ACC112 (cell line): Measurements from ENCODE around the gene SERTM1.

ENCODE experiments used
- H2AFZ ChIP-seq: fragments of 200-600 bp; sonication (generic); one replicate; pipeline ENCODE4 v1.6.0; 2017; ENCODE audit warnings: antibody characterized with exemption, low read length; ENCODE audit not compliant: unreplicated experiment
- H3K27ac ChIP-seq: fragments of 200-600 bp; sonication (generic); 2 replicates; pipeline ENCODE4 v1.5.1; 2014; ENCODE audit warnings: low read depth, mild to moderate bottlenecking, antibody characterized with exemption, low read length, moderate library complexity
- H3K27me3 ChIP-seq: fragments of 200-600 bp; sonication (generic); 2 replicates; pipeline ENCODE4 v1.6.1; 2014; ENCODE audit warnings: mild to moderate bottlenecking, antibody characterized with exemption, low read length, moderate library complexity, mixed read lengths; ENCODE audit not compliant: insufficient read depth
- H3K36me3 ChIP-seq: fragments of 200-600 bp; sonication (generic); 2 replicates; pipeline ENCODE4 v1.6.1; 2016; ENCODE audit warnings: mild to moderate bottlenecking, antibody characterized with exemption, low read length, moderate library complexity, mixed read lengths; ENCODE audit not compliant: insufficient read depth
- H3K4me1 ChIP-seq: fragments of 200-600 bp; sonication (generic); one replicate; pipeline ENCODE4 v1.6.1; 2016; ENCODE audit warnings: low read length, mixed read lengths; ENCODE audit not compliant: insufficient read depth, unreplicated experiment, control insufficient read depth
- H3K4me3 ChIP-seq: fragments of 200-600 bp; sonication (generic); 2 replicates; pipeline ENCODE4 v1.5.1; 2014; ENCODE audit warnings: mild to moderate bottlenecking, low read depth, low read length
- H3K79me2 ChIP-seq: fragments of 200-600 bp; sonication (generic); one replicate; pipeline ENCODE4 v1.6.0; 2016; ENCODE audit warnings: low read length; ENCODE audit not compliant: control insufficient read depth, unreplicated experiment, insufficient read depth

SERTM1 gene

DNA sequence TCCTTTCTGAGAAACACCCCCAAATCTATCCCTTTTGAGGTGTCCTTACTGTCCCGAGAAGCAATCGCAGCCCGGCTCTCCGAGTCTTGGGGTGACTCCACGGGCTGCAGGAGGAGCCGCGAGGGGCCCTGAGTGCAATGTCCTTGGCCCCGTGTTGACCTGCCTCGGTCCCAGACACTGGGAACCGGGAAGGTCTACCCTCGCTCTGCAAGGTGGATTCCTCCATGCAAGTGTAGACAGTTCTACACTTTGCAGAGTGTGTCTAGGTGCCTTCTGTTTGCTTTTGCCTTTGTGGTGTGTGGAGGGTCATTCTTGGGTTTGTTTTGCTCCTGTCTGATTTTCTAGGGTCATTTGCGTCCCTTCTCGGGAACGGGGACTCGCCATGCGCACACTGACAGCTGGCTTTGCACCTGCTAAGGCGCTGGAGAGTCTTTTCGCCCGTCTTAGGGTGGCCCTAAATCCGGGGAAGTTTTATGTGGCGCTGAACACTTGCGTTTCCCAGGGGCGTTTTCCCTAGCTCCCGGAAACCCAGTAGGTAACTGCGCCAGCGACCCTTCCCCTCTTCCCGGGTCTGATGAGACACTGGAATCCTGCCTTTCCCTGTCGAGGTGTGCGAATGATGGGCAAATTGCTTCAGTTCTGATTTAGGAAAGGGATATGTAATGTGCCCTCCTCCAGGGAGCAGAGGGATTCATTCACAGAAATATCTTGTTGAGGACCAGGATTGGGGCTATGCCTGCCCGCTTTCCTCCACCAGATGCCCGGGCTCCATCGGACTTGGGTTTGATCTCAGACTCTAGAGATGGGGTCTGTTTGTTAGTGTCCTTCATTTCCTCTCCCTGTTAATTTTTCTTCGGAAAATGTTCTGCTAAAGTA, 755 bp downstream of the SERTM1 start:
- Histone ChIP-seq H3K36me3 (no peaks in the 10 kb centered on the region), H3K27ac (no peak overlapping the region), H3K79me2 (no peaks in the 10 kb centered on the region), H3K27me3 (peaks cover 76% of the 10 kb centered on the region), H3K4me3 (no peak overlapping the region), H2AFZ (no peak overlapping the region), H3K4me1 (no peaks in the 10 kb centered on the region)

DNA sequence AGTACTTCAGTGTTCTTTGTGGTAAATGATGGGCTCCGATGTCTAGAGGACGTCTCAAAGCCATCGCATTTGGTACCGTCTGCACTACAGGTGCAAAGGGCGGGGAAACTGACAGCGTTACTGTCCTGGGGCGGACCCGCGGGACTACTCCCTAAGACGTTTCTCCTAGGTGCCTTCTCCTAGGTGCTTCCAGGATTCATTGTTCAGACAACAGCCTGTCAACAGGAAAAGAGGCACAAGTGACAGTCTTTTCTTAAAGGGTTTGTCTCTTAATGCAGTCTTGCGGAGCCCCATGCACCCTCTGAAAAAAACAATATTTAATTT, 1.4 kb downstream of the SERTM1 start:
- Histone ChIP-seq H2AFZ (no peak overlapping the region), H3K4me1 (no peaks in the 10 kb centered on the region), H3K36me3 (no peaks in the 10 kb centered on the region), H3K27me3 (peaks cover 79% of the 10 kb centered on the region), H3K79me2 (no peaks in the 10 kb centered on the region), H3K4me3 (no peak overlapping the region), H3K27ac (no peak overlapping the region)

GRCh38 chr13:36680913-36681312, 7.1 kb downstream of the SERTM1 start:
- Histone ChIP-seq H3K4me3 (no peak overlapping the region), H2AFZ (no peak overlapping the region), H3K36me3 (no peaks in the 10 kb centered on the region), H3K27ac (no peak overlapping the region), H3K27me3 (peaks cover 46% of the 10 kb centered on the region), H3K79me2 (no peaks in the 10 kb centered on the region), H3K4me1 (no peaks in the 10 kb centered on the region)

- Histone ChIP-seq H2AFZ (no peak overlapping the region), H3K4me3 (no peak overlapping the region), H3K27me3 (peaks cover 42% of the 10 kb centered on the region), H3K27ac (no peak overlapping the region), H3K4me1 (no peaks in the 10 kb centered on the region), H3K36me3 (no peaks in the 10 kb centered on the region), H3K79me2 (no peaks in the 10 kb centered on the region)
These were observed 8.2 kb downstream of the SERTM1 start for GRCh38 chr13:36681894-36682624.

- H2AFZ ChIP-seq = no peak overlapping the region
- H3K27ac ChIP-seq = no peak overlapping the region
- H3K27me3 ChIP-seq = peaks cover 38% of the 10 kb centered on the region
- no peaks in the 10 kb centered on the region for H3K36me3 ChIP-seq
- H3K79me2 ChIP-seq = no peaks in the 10 kb centered on the region
- H3K4me3 ChIP-seq = no peak overlapping the region
- no peaks in the 10 kb centered on the region for H3K4me1 ChIP-seq
These were observed 9.9 kb downstream of the SERTM1 start for GRCh38 chr13:36683701-36684100.

DNA sequence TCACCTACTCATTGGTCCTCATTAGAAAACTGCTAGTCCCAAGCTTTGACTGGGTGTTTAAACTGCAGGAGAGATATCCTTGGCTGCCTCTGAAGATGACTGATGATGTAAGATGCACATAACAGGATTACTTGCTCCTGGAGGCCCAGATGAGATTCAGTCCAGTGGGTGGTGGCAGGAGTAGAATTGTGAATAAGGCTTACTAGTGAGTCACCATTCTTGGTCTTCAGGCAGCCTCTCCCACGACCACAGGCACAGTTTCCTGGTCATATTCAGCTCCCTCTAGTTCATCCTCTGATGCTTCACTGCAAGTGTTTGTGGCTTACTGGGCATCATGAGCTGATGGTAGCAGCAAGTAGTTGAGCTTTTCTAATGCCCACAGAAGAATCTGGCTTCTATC, 12.1 kb downstream of the SERTM1 start:
- H3K4me1 ChIP-seq = no peaks in the 10 kb centered on the region

GRCh38 chr13:36696410-36697010, 22.7 kb downstream of the SERTM1 start:
- Histone ChIP-seq H3K27me3 (peaks cover 56% of the 10 kb centered on the region), H3K4me1 (no peaks in the 10 kb centered on the region), H3K36me3 (no peaks in the 10 kb centered on the region), H3K79me2 (no peaks in the 10 kb centered on the region), H3K4me3 (no peak overlapping the region), H3K27ac (no peak overlapping the region), H2AFZ (no peak overlapping the region)

More for the DNA sequence above, 12.1 kb downstream of the SERTM1 start:
- Histone ChIP-seq H3K27me3 (peaks cover 32% of the 10 kb centered on the region), H3K36me3 (no peaks in the 10 kb centered on the region), H2AFZ (no peak overlapping the region), H3K79me2 (no peaks in the 10 kb centered on the region), H3K27ac (no peak overlapping the region), H3K4me3 (no peak overlapping the region)

- Histone ChIP-seq H2AFZ (no peak overlapping the region), H3K79me2 (no peaks in the 10 kb centered on the region), H3K27me3 (peaks cover 20% of the 10 kb centered on the region), H3K27ac (no peak overlapping the region), H3K4me1 (no peaks in the 10 kb centered on the region), H3K4me3 (no peak overlapping the region), H3K36me3 (no peaks in the 10 kb centered on the region)
These were observed 26.4 kb downstream of the SERTM1 start for GRCh38 chr13:36700170-36700569.

- H3K36me3 ChIP-seq = no peaks in the 10 kb centered on the region
- no peak overlapping the region for H3K27ac ChIP-seq
- H3K4me1 ChIP-seq = no peaks in the 10 kb centered on the region
- no peak overlapping the region for H2AFZ ChIP-seq
- peaks cover 3% of the 10 kb centered on the region; the same call in 1 of the 2 replicates for H3K27me3 ChIP-seq
- H3K79me2 ChIP-seq = no peaks in the 10 kb centered on the region
- no peak overlapping the region for H3K4me3 ChIP-seq
These were observed 32.9 kb downstream of the SERTM1 start for GRCh38 chr13:36706755-36707154.

GRCh38 chr13:36709136-36709890, 35.5 kb downstream of the SERTM1 start:
- no peaks in the 10 kb centered on the region for H3K36me3 ChIP-seq

More at GRCh38 chr13:36709136-36709890, 35.5 kb downstream of the SERTM1 start:
- Histone ChIP-seq H3K27ac (no peak overlapping the region), H3K4me3 (no peak overlapping the region), H2AFZ (no peak overlapping the region), H3K4me1 (no peaks in the 10 kb centered on the region), H3K27me3 (peaks cover 8% of the 10 kb centered on the region; the same call in 1 of the 2 replicates), H3K79me2 (no peaks in the 10 kb centered on the region)
